Ishikawa (cell line): ENCODE data around the gene DIP2C.

Source experiments
- CEBPB ChIP-seq: IDR thresholded peaks from 2 replicates; pipeline ENCODE4 v1.6.1; 2012
- CREB1 ChIP-seq: IDR thresholded peaks from 2 replicates; pipeline ENCODE4 v1.6.1; 2012; ENCODE audit warnings: low read depth
- EGR1 ChIP-seq: IDR thresholded peaks from 2 replicates; pipeline ENCODE4 v1.6.1; 2012
- EP300 ChIP-seq: IDR thresholded peaks from 2 replicates; pipeline ENCODE4 v1.6.1; 2012; ENCODE audit warnings: borderline replicate concordance
- FOXM1 ChIP-seq: IDR thresholded peaks from 2 replicates; pipeline ENCODE4 v1.6.1; 2012; ENCODE audit warnings: low read depth, borderline replicate concordance
- MAX ChIP-seq: IDR thresholded peaks from 2 replicates; pipeline ENCODE4 v1.6.1; 2012
- NFIC ChIP-seq: IDR thresholded peaks from 2 replicates; pipeline ENCODE4 v1.6.1; 2012
- RAD21 ChIP-seq: IDR thresholded peaks from 2 replicates; pipeline ENCODE4 v1.6.1; 2012; ENCODE audit warnings: low read depth
- REST ChIP-seq: IDR thresholded peaks from 2 replicates; pipeline ENCODE4 v1.6.1; 2012; ENCODE audit warnings: low read depth, mild to moderate bottlenecking
- TAF1 ChIP-seq: IDR thresholded peaks from 2 replicates; pipeline ENCODE4 v1.6.1; 2012; ENCODE audit warnings: low read depth, mild to moderate bottlenecking
- TCF12 ChIP-seq: IDR thresholded peaks from 2 replicates; pipeline ENCODE4 v1.6.1; 2012; ENCODE audit warnings: low read depth
- TEAD4 ChIP-seq: IDR thresholded peaks from 2 replicates; pipeline ENCODE4 v1.6.1; 2012
- USF1 ChIP-seq: IDR thresholded peaks from 2 replicates; pipeline ENCODE4 v1.6.1; 2012
- YY1 ChIP-seq: IDR thresholded peaks from 2 replicates; pipeline ENCODE4 v1.6.1; 2012; ENCODE audit warnings: low read depth
- ZBTB7A ChIP-seq: IDR thresholded peaks from 2 replicates; pipeline ENCODE4 v1.6.1; 2012; ENCODE audit warnings: low read depth

The DIP2C gene

GRCh38 chr10:617471-617870 lies 72.0 kb downstream of the DIP2C start:
- TF ChIP-seq TCF12, result no peak
- TF ChIP-seq FOXM1, result no peak
- no peak for TF ChIP-seq ZBTB7A
- no peak for TF ChIP-seq CREB1
- no peak for TF ChIP-seq NFIC
- no peak for TF ChIP-seq EP300
- TF ChIP-seq MAX, result no peak
- TF ChIP-seq YY1, result no peak
- no peak for TF ChIP-seq RAD21
- no peak for TF ChIP-seq CEBPB
- no peak for TF ChIP-seq TEAD4
- TF ChIP-seq TAF1, result no peak
- no peak for TF ChIP-seq EGR1
- no peak for TF ChIP-seq REST

GRCh38 chr10:615583-616152 lies 73.8 kb downstream of the DIP2C start:
- TF ChIP-seq RAD21, result no peak
- no peak for TF ChIP-seq TEAD4
- no peak for TF ChIP-seq YY1
- no peak for TF ChIP-seq ZBTB7A
- TF ChIP-seq CEBPB, result no peak
- TF ChIP-seq REST, result no peak
- TF ChIP-seq EGR1, result no peak
- TF ChIP-seq USF1, result no peak
- no peak for TF ChIP-seq TCF12
- TF ChIP-seq NFIC, result no peak
- TF ChIP-seq TAF1, result no peak
- TF ChIP-seq FOXM1, result no peak

GRCh38 chr10:614790-615582 lies 74.5 kb downstream of the DIP2C start:
- TF ChIP-seq EGR1 (no peak), CREB1 (no peak), TCF12 (no peak), REST (no peak), EP300 (no peak), YY1 (no peak), TAF1 (no peak), ZBTB7A (no peak), CEBPB (no peak), NFIC (no peak), MAX (no peak), TEAD4 (no peak), RAD21 (no peak), FOXM1 (no peak), USF1 (no peak)
